GM23338 (cell line): ENCODE results near the gene DGKK. TPM values are rescaled to one million over a fixed set of nuclear protein-coding genes. Genes with fewer than 3 reads are reported as not detected.
A peak's percentile ranks its signal among the peaks of the same experiment; 100 is the strongest.

Experiments used
- ATAC-seq: fragments of 200-7000 bp; cut with Tn5 transposase; 3 replicates; pipeline ENCODE4 v1.9.1; 2020
- DNase-seq: peaks from one replicate; pipeline ENCODE4 v3.0.0-alpha.2; 2015; ENCODE audit warnings: low spot score
- H2AFZ ChIP-seq: fragments of 200-600 bp; sonication (generic); 2 replicates; pipeline ENCODE4 v1.8.0; 2016; ENCODE audit warnings: antibody characterized with exemption, mild to moderate bottlenecking, moderate library complexity
- H3F3A ChIP-seq: fragments of 200-600 bp; sonication (generic); replicated peaks from 2 replicates; pipeline ENCODE4 v1.8.0; 2017; ENCODE audit warnings: antibody characterized with exemption, mixed run types, low read depth
- H3K27ac ChIP-seq: fragments of 200-600 bp; sonication (generic); 2 replicates; pipeline ENCODE4 v1.6.1; 2016; ENCODE audit warnings: low read depth
- H3K27me3 ChIP-seq: fragments of 200-600 bp; sonication (generic); 2 replicates; pipeline ENCODE4 v1.8.0; 2016; ENCODE audit warnings: mild to moderate bottlenecking, mixed run types, moderate library complexity; ENCODE audit not compliant: insufficient read depth
- H3K36me3 ChIP-seq: fragments of 200-600 bp; sonication (generic); 2 replicates; pipeline ENCODE4 v1.8.0; 2016; ENCODE audit warnings: mild to moderate bottlenecking; ENCODE audit not compliant: insufficient read depth
- H3K4me1 ChIP-seq: fragments of 200-600 bp; sonication (generic); 2 replicates; pipeline ENCODE4 v1.8.0; 2016; ENCODE audit warnings: mild to moderate bottlenecking, moderate library complexity; ENCODE audit not compliant: insufficient read depth
- H3K4me2 ChIP-seq: fragments of 200-600 bp; sonication (generic); 2 replicates; pipeline ENCODE4 v1.7.1; 2017; ENCODE audit warnings: mixed run types
- H3K4me3 ChIP-seq: fragments of 200-600 bp; sonication (generic); 2 replicates; pipeline ENCODE4 v1.6.1; 2016; ENCODE audit warnings: mixed run types
- H3K79me2 ChIP-seq: fragments of 200-600 bp; sonication (generic); replicated peaks from 2 replicates; pipeline ENCODE4 v1.8.0; 2017; ENCODE audit warnings: mild to moderate bottlenecking; ENCODE audit not compliant: insufficient read depth
- H3K9me2 ChIP-seq: fragments of 200-600 bp; sonication (generic); 2 replicates; pipeline ENCODE4 v1.8.0; 2017; ENCODE audit not compliant: insufficient read depth
- H4K20me1 ChIP-seq: fragments of 200-600 bp; sonication (generic); replicated peaks from 2 replicates; pipeline ENCODE4 v1.8.0; 2017; ENCODE audit warnings: mild to moderate bottlenecking; ENCODE audit not compliant: insufficient read depth
- H3K27ac Mint-ChIP-seq: 2 replicates; pipeline ENCODE4 v1.8.0; 2020; ENCODE audit warnings: inconsistent platforms, mild to moderate bottlenecking, moderate library complexity, mixed read lengths
- H3K27me3 Mint-ChIP-seq: 3 replicates; pipeline ENCODE4 v1.8.0; 2022; ENCODE audit warnings: low read depth, mild to moderate bottlenecking, moderate library complexity, mixed read lengths, inconsistent platforms; ENCODE audit not compliant: insufficient read depth, poor library complexity
- H3K36me3 Mint-ChIP-seq: 3 replicates; pipeline ENCODE4 v1.8.0; 2021; ENCODE audit warnings: low read depth, mild to moderate bottlenecking, inconsistent platforms, moderate library complexity, mixed read lengths
- H3K4me1 Mint-ChIP-seq: 3 replicates; pipeline ENCODE4 v1.8.0; 2020; ENCODE audit warnings: mild to moderate bottlenecking, inconsistent platforms, mixed read lengths
- H3K4me3 Mint-ChIP-seq: 3 replicates; pipeline ENCODE4 v1.8.0; 2021; ENCODE audit warnings: moderate library complexity, mild to moderate bottlenecking, inconsistent platforms, mixed read lengths
- H3K9me3 Mint-ChIP-seq: 3 replicates; pipeline ENCODE4 v1.8.0; 2020; ENCODE audit warnings: moderate library complexity, mild to moderate bottlenecking, inconsistent platforms, mixed read lengths
- CREB1 ChIP-seq: fragments of 250-450 bp; sonication (Bioruptor Pico); IDR thresholded peaks from 2 replicates; pipeline ENCODE4 v1.5.0; 2020; ENCODE audit warnings: low read depth, mild to moderate bottlenecking, moderate library complexity
- EZH2 ChIP-seq: fragments of 200-600 bp; sonication (generic); IDR thresholded peaks from one replicate; pipeline ENCODE4 v1.8.0; 2017; ENCODE audit warnings: antibody characterized with exemption, mild to moderate bottlenecking, low read depth; ENCODE audit not compliant: unreplicated experiment
- EZH2phosphoT487 ChIP-seq: fragments of 200-600 bp; sonication (generic); IDR thresholded peaks from one replicate; pipeline ENCODE4 v1.8.1; 2018; ENCODE audit warnings: antibody characterized with exemption; ENCODE audit not compliant: unreplicated experiment
- JUNB ChIP-seq: IDR thresholded peaks from one replicate; pipeline ENCODE4 v1.6.1; 2016; ENCODE audit warnings: antibody characterized with exemption; ENCODE audit not compliant: unreplicated experiment
- NANOG ChIP-seq: IDR thresholded peaks from 2 replicates; pipeline ENCODE4 v1.6.1; 2016; ENCODE audit warnings: antibody characterized with exemption, borderline replicate concordance
- POLR2AphosphoS5 ChIP-seq: IDR thresholded peaks from 2 replicates; pipeline ENCODE4 v1.6.1; 2016; ENCODE audit warnings: antibody characterized with exemption, low read depth
- STAT1 ChIP-seq: IDR thresholded peaks from one replicate; pipeline ENCODE4 v1.6.1; 2016; ENCODE audit warnings: antibody characterized with exemption; ENCODE audit not compliant: unreplicated experiment
- ZNF114 ChIP-seq: fragments of 250-450 bp; sonication (Bioruptor Pico); IDR thresholded peaks from 2 replicates; pipeline ENCODE4 v1.5.0; 2020; ENCODE audit warnings: mild to moderate bottlenecking, moderate library complexity
- ZNF331 ChIP-seq: fragments of 250-450 bp; sonication (Bioruptor Pico); IDR thresholded peaks from 2 replicates; pipeline ENCODE4 v1.5.0; 2020; ENCODE audit warnings: low read depth, mild to moderate bottlenecking, moderate library complexity
- long read RNA-seq: library from polyadenylated mRNA; unstranded; transcript quantifications from one replicate; pipeline ENCODE4 v2.0.0, GENCODE V29; 2020; ENCODE audit not compliant: unreplicated experiment
- polyA plus RNA-seq: library from polyadenylated mRNA; unstranded; fragments of >200 nt; fragmentation: Nextera tagmentation; extraction: Ambion mirVana; gene quantifications from 2 replicates; pipeline ENCODE4 v1.2.1, GENCODE V29; 2016
- total RNA-seq: library from RNA; depleted of rRNA; stranded (reverse); fragments of >200 nt; shearing (Covaris generic); gene quantifications from 2 replicates; pipeline ENCODE4 v1.2.3, GENCODE V29; 2014; rRNA removed
- TF ChIP-seq, protein P1 (sequence below), 2 experiments: fragments of 200-600 bp in 1 of 2; sonication (generic) in 1 of 2; conservative IDR thresholded peaks; 2 replicates each; pipeline versions ENCODE4 v1.5.1 to v1.6.1; 2016 to 2017; ENCODE audit warnings: antibody characterized with exemption in 2 of 2, low read depth in 2 of 2, mild to moderate bottlenecking in 2 of 2, moderate library complexity in 1 of 2
- TF ChIP-seq, protein P2 (sequence below): fragments of 250-450 bp; sonication (Bioruptor Pico); IDR thresholded peaks from 2 replicates; pipeline ENCODE4 v1.5.0; 2020; ENCODE audit warnings: mild to moderate bottlenecking, moderate library complexity
- TF ChIP-seq, protein P3 (sequence below): IDR thresholded peaks from 2 replicates; pipeline ENCODE4 v1.6.1; 2016; ENCODE audit warnings: antibody characterized with exemption

DGKK gene, protein sequence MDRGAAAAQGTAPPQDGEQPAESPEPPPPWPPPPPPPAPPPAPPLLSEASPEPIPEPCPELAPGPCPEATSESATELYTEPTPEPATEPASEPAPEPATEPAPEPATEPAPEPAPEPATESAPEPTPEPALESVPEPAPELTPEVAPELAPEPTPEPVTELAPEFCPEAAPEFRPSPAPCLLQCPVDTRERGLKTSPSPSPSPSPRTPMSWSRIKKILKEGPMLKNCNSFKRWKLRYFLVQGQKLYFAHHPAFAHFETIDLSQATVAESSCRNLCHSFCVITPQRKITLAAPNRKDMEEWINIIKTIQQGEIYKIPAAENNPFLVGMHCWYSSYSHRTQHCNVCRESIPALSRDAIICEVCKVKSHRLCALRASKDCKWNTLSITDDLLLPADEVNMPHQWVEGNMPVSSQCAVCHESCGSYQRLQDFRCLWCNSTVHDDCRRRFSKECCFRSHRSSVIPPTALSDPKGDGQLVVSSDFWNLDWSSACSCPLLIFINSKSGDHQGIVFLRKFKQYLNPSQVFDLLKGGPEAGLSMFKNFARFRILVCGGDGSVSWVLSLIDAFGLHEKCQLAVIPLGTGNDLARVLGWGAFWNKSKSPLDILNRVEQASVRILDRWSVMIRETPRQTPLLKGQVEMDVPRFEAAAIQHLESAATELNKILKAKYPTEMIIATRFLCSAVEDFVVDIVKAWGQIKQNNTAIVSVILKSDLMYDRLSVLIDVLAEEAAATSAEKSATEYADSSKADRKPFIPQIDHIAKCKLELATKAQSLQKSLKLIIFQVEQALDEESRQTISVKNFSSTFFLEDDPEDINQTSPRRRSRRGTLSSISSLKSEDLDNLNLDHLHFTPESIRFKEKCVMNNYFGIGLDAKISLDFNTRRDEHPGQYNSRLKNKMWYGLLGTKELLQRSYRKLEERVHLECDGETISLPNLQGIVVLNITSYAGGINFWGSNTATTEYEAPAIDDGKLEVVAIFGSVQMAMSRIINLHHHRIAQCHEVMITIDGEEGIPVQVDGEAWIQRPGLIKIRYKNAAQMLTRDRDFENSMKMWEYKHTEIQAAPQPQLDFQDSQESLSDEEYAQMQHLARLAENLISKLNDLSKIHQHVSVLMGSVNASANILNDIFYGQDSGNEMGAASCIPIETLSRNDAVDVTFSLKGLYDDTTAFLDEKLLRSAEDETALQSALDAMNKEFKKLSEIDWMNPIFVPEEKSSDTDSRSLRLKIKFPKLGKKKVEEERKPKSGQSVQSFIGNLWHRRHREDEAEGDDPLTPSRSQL
- total RNA-seq (8.1 and 8.9 TPM in 2 replicates), polyA plus RNA-seq (2.1 TPM in 2 replicates)
- long read RNA-seq: 0 reads

DNA sequence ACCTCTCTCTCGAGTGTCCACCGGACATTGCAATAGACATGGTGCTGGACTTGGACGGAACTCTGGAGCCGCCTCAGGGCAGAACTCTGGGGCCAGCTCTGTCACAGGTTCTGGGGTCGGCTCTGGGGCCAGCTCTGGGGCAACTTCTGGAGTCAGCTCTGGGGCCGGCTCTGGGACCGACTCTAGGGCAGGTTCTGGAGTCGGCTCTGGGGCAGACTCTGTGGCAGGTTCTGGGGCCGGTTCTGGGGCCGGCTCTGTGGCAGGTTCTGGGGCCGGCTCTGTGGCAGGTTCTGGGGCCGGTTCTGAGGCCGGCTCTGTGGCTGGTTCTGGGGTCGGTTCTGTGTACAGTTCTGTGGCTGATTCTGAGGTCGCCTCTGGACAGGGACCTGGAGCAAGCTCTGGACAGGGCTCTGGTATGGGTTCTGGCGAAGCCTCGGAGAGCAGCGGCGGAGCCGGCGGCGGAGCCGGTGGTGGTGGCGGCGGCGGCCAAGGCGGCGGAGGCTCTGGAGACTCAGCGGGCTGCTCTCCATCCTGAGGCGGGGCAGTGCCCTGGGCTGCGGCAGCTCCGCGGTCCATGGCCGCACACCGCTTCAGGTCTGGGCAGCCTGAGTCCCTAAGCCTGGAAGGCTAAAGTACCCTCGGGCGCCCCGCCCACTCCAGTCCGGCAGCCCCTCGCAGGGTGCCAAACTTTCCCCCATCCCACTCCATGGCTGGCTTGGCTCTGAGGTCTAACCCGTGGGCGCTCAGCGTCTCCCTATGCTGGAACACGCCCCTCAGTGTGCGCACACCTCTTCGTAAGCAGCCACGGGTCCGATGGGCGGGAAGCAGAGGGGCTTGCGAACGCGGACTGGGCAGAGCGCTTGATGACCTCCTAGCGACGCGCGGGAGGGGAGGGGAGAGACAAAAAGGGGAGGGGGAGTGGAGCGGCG, at the start of gene DGKK:
Gene DGKK, minus strand, starts transcription at position 723 of the 929 bp plus-strand sequence. Its CDS starts 147 bp downstream, at position 576.
- Mint-ChIP-seq H3K27ac (no peak within 1 kb of the TSS), H3K36me3 (no peaks in the 10 kb centered on the region; the same call in 2 of the 3 replicates), H3K27me3 (peaks cover 41% of the 10 kb centered on the region), H3K9me3 (no peaks in the 10 kb centered on the region), H3K4me3 (peak within 1 kb of the TSS; percentile 84), H3K4me1 (peaks cover 38% of the 10 kb centered on the region)
- Histone ChIP-seq H3K36me3 (no peaks in the 10 kb centered on the region), H3K9me2 (no peaks in the 10 kb centered on the region), H2AFZ (peak within 1 kb of the TSS; percentile 74; the same call in 1 of the 2 replicates), H3K79me2 (no peaks in the 10 kb centered on the region), H3K27me3 (peaks cover 63% of the 10 kb centered on the region), H3K4me2 (peak within 1 kb of the TSS; percentile 86), H3K4me3 (peak within 1 kb of the TSS; percentile 63), H3F3A (no peaks in the 10 kb centered on the region), H3K27ac (no peak within 1 kb of the TSS), H4K20me1 (no peaks in the 10 kb centered on the region), H3K4me1 (peaks cover 32% of the 10 kb centered on the region)
- TF ChIP-seq JUNB (no peak), EZH2 (peak; percentile 26), ZNF114 (CRISPR knock-in tag) (no peak), STAT1 (no peak), NANOG (no peak), CREB1 (peak; percentile 74), ZNF331 (no peak), EZH2phosphoT487 (no peak), POLR2AphosphoS5 (peak; percentile 47; the same call in 1 of the 2 replicates)
- TF ChIP-seq, protein P1, sequence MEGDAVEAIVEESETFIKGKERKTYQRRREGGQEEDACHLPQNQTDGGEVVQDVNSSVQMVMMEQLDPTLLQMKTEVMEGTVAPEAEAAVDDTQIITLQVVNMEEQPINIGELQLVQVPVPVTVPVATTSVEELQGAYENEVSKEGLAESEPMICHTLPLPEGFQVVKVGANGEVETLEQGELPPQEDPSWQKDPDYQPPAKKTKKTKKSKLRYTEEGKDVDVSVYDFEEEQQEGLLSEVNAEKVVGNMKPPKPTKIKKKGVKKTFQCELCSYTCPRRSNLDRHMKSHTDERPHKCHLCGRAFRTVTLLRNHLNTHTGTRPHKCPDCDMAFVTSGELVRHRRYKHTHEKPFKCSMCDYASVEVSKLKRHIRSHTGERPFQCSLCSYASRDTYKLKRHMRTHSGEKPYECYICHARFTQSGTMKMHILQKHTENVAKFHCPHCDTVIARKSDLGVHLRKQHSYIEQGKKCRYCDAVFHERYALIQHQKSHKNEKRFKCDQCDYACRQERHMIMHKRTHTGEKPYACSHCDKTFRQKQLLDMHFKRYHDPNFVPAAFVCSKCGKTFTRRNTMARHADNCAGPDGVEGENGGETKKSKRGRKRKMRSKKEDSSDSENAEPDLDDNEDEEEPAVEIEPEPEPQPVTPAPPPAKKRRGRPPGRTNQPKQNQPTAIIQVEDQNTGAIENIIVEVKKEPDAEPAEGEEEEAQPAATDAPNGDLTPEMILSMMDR (conservative IDR thresholded peaks at IDR 0.05; ENCODE audit: low read depth in 2 of 2): no peak
- TF ChIP-seq, protein P2, sequence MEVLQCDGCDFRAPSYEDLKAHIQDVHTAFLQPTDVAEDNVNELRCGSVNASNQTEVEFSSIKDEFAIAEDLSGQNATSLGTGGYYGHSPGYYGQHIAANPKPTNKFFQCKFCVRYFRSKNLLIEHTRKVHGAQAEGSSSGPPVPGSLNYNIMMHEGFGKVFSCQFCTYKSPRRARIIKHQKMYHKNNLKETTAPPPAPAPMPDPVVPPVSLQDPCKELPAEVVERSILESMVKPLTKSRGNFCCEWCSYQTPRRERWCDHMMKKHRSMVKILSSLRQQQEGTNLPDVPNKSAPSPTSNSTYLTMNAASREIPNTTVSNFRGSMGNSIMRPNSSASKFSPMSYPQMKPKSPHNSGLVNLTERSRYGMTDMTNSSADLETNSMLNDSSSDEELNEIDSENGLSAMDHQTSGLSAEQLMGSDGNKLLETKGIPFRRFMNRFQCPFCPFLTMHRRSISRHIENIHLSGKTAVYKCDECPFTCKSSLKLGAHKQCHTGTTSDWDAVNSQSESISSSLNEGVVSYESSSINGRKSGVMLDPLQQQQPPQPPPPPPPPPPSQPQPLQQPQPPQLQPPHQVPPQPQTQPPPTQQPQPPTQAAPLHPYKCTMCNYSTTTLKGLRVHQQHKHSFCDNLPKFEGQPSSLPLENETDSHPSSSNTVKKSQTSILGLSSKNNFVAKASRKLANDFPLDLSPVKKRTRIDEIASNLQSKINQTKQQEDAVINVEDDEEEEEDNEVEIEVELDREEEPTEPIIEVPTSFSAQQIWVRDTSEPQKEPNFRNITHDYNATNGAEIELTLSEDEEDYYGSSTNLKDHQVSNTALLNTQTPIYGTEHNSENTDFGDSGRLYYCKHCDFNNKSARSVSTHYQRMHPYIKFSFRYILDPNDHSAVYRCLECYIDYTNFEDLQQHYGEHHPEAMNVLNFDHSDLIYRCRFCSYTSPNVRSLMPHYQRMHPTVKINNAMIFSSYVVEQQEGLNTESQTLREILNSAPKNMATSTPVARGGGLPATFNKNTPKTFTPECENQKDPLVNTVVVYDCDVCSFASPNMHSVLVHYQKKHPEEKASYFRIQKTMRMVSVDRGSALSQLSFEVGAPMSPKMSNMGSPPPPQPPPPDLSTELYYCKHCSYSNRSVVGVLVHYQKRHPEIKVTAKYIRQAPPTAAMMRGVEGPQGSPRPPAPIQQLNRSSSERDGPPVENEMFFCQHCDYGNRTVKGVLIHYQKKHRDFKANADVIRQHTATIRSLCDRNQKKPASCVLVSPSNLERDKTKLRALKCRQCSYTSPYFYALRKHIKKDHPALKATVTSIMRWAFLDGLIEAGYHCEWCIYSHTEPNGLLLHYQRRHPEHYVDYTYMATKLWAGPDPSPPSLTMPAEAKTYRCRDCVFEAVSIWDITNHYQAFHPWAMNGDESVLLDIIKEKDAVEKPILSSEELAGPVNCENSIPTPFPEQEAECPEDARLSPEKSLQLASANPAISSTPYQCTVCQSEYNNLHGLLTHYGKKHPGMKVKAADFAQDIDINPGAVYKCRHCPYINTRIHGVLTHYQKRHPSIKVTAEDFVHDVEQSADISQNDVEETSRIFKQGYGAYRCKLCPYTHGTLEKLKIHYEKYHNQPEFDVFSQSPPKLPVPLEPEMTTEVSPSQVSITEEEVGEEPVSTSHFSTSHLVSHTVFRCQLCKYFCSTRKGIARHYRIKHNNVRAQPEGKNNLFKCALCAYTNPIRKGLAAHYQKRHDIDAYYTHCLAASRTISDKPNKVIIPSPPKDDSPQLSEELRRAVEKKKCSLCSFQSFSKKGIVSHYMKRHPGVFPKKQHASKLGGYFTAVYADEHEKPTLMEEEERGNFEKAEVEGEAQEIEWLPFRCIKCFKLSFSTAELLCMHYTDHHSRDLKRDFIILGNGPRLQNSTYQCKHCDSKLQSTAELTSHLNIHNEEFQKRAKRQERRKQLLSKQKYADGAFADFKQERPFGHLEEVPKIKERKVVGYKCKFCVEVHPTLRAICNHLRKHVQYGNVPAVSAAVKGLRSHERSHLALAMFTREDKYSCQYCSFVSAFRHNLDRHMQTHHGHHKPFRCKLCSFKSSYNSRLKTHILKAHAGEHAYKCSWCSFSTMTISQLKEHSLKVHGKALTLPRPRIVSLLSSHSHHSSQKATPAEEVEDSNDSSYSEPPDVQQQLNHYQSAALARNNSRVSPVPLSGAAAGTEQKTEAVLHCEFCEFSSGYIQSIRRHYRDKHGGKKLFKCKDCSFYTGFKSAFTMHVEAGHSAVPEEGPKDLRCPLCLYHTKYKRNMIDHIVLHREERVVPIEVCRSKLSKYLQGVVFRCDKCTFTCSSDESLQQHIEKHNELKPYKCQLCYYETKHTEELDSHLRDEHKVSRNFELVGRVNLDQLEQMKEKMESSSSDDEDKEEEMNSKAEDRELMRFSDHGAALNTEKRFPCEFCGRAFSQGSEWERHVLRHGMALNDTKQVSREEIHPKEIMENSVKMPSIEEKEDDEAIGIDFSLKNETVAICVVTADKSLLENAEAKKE: no peak
- TF ChIP-seq, protein P3, sequence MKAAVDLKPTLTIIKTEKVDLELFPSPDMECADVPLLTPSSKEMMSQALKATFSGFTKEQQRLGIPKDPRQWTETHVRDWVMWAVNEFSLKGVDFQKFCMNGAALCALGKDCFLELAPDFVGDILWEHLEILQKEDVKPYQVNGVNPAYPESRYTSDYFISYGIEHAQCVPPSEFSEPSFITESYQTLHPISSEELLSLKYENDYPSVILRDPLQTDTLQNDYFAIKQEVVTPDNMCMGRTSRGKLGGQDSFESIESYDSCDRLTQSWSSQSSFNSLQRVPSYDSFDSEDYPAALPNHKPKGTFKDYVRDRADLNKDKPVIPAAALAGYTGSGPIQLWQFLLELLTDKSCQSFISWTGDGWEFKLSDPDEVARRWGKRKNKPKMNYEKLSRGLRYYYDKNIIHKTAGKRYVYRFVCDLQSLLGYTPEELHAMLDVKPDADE: no peak
- ATAC-seq: peak; percentile 84
- DNase-seq: peak; percentile 88
